HepG2 (cell line): ENCODE measurements around the gene ANKS3. TPM values are rescaled to one million over a fixed set of nuclear protein-coding genes. Genes with fewer than 3 reads are reported as not detected.
A peak's percentile ranks its signal among the peaks of the same experiment; 100 is the strongest.

Experiments used
- ATF2 ChIP-seq: sonication (generic); formaldehyde crosslinking; IDR thresholded peaks from 2 replicates; pipeline ENCODE4 v1.4.0; 2020; ENCODE audit warnings: missing genetic modification reagents
- CBX5 ChIP-seq: sonication (generic); formaldehyde crosslinking; IDR thresholded peaks from 2 replicates; pipeline ENCODE4 v1.4.0; 2020; ENCODE audit warnings: missing genetic modification reagents, borderline replicate concordance
- FOSL1 ChIP-seq: sonication (generic); formaldehyde crosslinking; IDR thresholded peaks from 2 replicates; pipeline ENCODE4 v1.9.0; 2021; ENCODE audit warnings: missing genetic modification reagents, borderline replicate concordance
- GFI1 ChIP-seq: sonication (generic); formaldehyde crosslinking; IDR thresholded peaks from 2 replicates; pipeline ENCODE4 v1.5.0; 2020; ENCODE audit warnings: missing genetic modification reagents, mild to moderate bottlenecking, borderline replicate concordance
- HCFC1 ChIP-seq: fragments of 150-350 bp; IDR thresholded peaks from 2 replicates; pipeline ENCODE4 v1.6.1; 2014; ENCODE audit warnings: low read depth, low read length
- HOXA7 ChIP-seq: sonication (generic); formaldehyde crosslinking; IDR thresholded peaks from 2 replicates; pipeline ENCODE4 v1.8.1; 2022; ENCODE audit warnings: mild to moderate bottlenecking, missing genetic modification reagents, moderate library complexity
- MAFF ChIP-seq: IDR thresholded peaks from 2 replicates; pipeline ENCODE4 v1.6.1; 2011; ENCODE audit warnings: low read depth, low read length, improper control_type of control experiment
- MAX ChIP-seq: IDR thresholded peaks from 2 replicates; pipeline ENCODE4 v1.6.1; 2012; ENCODE audit warnings: inconsistent platforms
- NCOA5 ChIP-seq: sonication (generic); formaldehyde crosslinking; IDR thresholded peaks from 2 replicates; pipeline ENCODE4 v1.4.0; 2020; ENCODE audit warnings: missing genetic modification reagents
- PCBP1 ChIP-seq: fragments of 200-400 bp; formaldehyde crosslinking; IDR thresholded peaks from 2 replicates; pipeline ENCODE4 v1.6.1; 2017; ENCODE audit warnings: mild to moderate bottlenecking, low read depth, low read length, borderline replicate concordance
- POGZ ChIP-seq: sonication (generic); formaldehyde crosslinking; IDR thresholded peaks from 2 replicates; pipeline ENCODE4 v1.4.0; 2020; ENCODE audit warnings: mild to moderate bottlenecking, missing genetic modification reagents
- POLR2A ChIP-seq, 2 experiments: IDR thresholded peaks; 2 replicates each; pipeline ENCODE4 v1.6.1; 2011; ENCODE audit warnings: low read depth in 2 of 2, low read length in 2 of 2, mild to moderate bottlenecking in 1 of 2, moderate library complexity in 1 of 2; ENCODE audit not compliant: insufficient read depth in 1 of 2
- RFX3 ChIP-seq: IDR thresholded peaks from 2 replicates; pipeline ENCODE4 v1.6.1; 2016; ENCODE audit warnings: missing biosample characterization, missing genetic modification reagents
- SALL2 ChIP-seq: sonication (generic); formaldehyde crosslinking; IDR thresholded peaks from 2 replicates; pipeline ENCODE4 v1.8.1; 2023; ENCODE audit warnings: mild to moderate bottlenecking, missing genetic modification reagents, inconsistent platforms
- SIX4 ChIP-seq: sonication (generic); formaldehyde crosslinking; IDR thresholded peaks from 2 replicates; pipeline ENCODE4 v1.4.0; 2020; ENCODE audit warnings: missing genetic modification reagents
- TFAP4 ChIP-seq: sonication (generic); IDR thresholded peaks from 2 replicates; pipeline ENCODE4 v1.6.1; 2016; ENCODE audit warnings: low read depth, borderline replicate concordance
- YY1 ChIP-seq: IDR thresholded peaks from 2 replicates; pipeline ENCODE4 v1.6.1; 2011; ENCODE audit warnings: low read length, low read depth, moderate library complexity, mild to moderate bottlenecking; ENCODE audit not compliant: insufficient read depth, insufficient replicate concordance
- ZBTB21 ChIP-seq: sonication (generic); formaldehyde crosslinking; IDR thresholded peaks from 2 replicates; pipeline ENCODE4 v1.4.0; 2020; ENCODE audit warnings: missing genetic modification reagents
- ZFP62 ChIP-seq: sonication (generic); formaldehyde crosslinking; IDR thresholded peaks from 2 replicates; pipeline ENCODE4 v1.4.0; 2020; ENCODE audit warnings: missing genetic modification reagents
- ZGPAT ChIP-seq: IDR thresholded peaks from 2 replicates; pipeline ENCODE4 v1.6.1; 2016; ENCODE audit warnings: mild to moderate bottlenecking
- ZNF256 ChIP-seq: sonication (generic); formaldehyde crosslinking; conservative IDR thresholded peaks from 2 replicates; pipeline ENCODE4 v1.4.0; 2020; ENCODE audit warnings: missing genetic modification reagents
- ZNF264 ChIP-seq: sonication (generic); formaldehyde crosslinking; IDR thresholded peaks from 2 replicates; pipeline ENCODE4 v1.4.0; 2020; ENCODE audit warnings: missing genetic modification reagents
- ZNF333 ChIP-seq: sonication (generic); formaldehyde crosslinking; IDR thresholded peaks from 2 replicates; pipeline ENCODE4 v1.4.0; 2020; ENCODE audit warnings: mild to moderate bottlenecking, missing genetic modification reagents, borderline replicate concordance
- ZNF350 ChIP-seq: sonication (generic); formaldehyde crosslinking; IDR thresholded peaks from 2 replicates; pipeline ENCODE4 v1.4.0; 2020; ENCODE audit warnings: mild to moderate bottlenecking, low read depth, missing genetic modification reagents, borderline replicate concordance
- ZNF547 ChIP-seq: sonication (generic); formaldehyde crosslinking; IDR thresholded peaks from 2 replicates; pipeline ENCODE4 v1.5.1; 2020; ENCODE audit warnings: mild to moderate bottlenecking, missing genetic modification reagents
- ZNF563 ChIP-seq: sonication (generic); formaldehyde crosslinking; IDR thresholded peaks from 2 replicates; pipeline ENCODE4 v1.8.0; 2022; ENCODE audit warnings: mild to moderate bottlenecking, moderate library complexity, missing genetic modification reagents
- ZNF672 ChIP-seq: sonication (generic); formaldehyde crosslinking; IDR thresholded peaks from 2 replicates; pipeline ENCODE4 v1.8.1; 2022; ENCODE audit warnings: missing genetic modification reagents
- ZNF768 ChIP-seq: sonication (generic); formaldehyde crosslinking; IDR thresholded peaks from 2 replicates; pipeline ENCODE4 v1.4.0; 2020; ENCODE audit warnings: missing genetic modification reagents
- ZSCAN29 ChIP-seq: sonication (generic); formaldehyde crosslinking; conservative IDR thresholded peaks from 2 replicates; pipeline ENCODE4 v1.4.0; 2020; ENCODE audit warnings: mild to moderate bottlenecking, missing genetic modification reagents
- polyA plus RNA-seq, 8 experiments: library from polyadenylated mRNA; depleted of rRNA in 3 of 8; stranded (reverse) in 7 of 8; unstranded in 1 of 8; fragments of >200 nt; fragmentation: Illumina TruSeq in 4 of 8; extraction: Trizol in 4 of 8; gene quantifications; 2 replicates each; pipeline versions ENCODE4 v1.2.1 to v1.2.3, GENCODE V29; 2011 to 2016; ENCODE audit warnings: low read depth in 4 of 8, missing spikeins in 1 of 8, mixed read lengths in 1 of 8; ENCODE audit not compliant: insufficient read depth in 1 of 8
- total RNA-seq, 5 experiments: library from RNA; depleted of rRNA; stranded (reverse); fragments of >200 nt; fragmentation: Illumina TruSeq; extraction: Trizol; gene quantifications; 2 replicates each; pipeline ENCODE4 v1.2.3, GENCODE V29; 2016; ENCODE audit warnings: low read depth in 1 of 5

The ANKS3 gene
- total and polyA plus RNA-seq, 2 of the 13 experiments (the other 11 are each of a cell fraction or from before 2014, with no cell fraction given), result 11.4 to 15.9 TPM

GRCh38 chr16:4768549-4769305 lies 34.7 kb upstream of the ANKS3 start (continued):
- TF ChIP-seq SIX4 (CRISPR knock-in tag) (no peak), ZSCAN29 (CRISPR knock-in tag) (0 out of 2 replicates have a peak, but pooled peaks have one; percentile 57), ZNF547 (CRISPR knock-in tag) (no peak), HOXA7 (no peak), ZFP62 (no peak), SALL2 (CRISPR knock-in tag) (peak; percentile 36; the same call in 1 of the 2 replicates), ZNF672 (CRISPR knock-in tag) (no peak), ZNF264 (peak; percentile 56; the same call in 1 of the 2 replicates), YY1 (peak; percentile 56), ZNF256 (CRISPR knock-in tag) (0 out of 2 replicates have a peak, but pooled peaks have one; percentile 57), TFAP4 (peak; percentile 42; the same call in 1 of the 2 replicates), POGZ (CRISPR knock-in tag) (peak; percentile 60), POLR2A (IDR thresholded peaks at IDR 0.05; ENCODE audit: insufficient read depth in 1 of 2, low read depth in 2 of 2, low read length in 2 of 2) (peak; percentile 71 to 90), HCFC1 (peak; percentile 87), NCOA5 (CRISPR knock-in tag) (no peak), FOSL1 (CRISPR knock-in tag) (no peak), PCBP1 (peak; percentile 85; the same call in 1 of the 2 replicates), ZNF333 (CRISPR knock-in tag) (no peak), GFI1 (CRISPR knock-in tag) (no peak), MAFF (no peak), MAX (peak; percentile 13; the same call in 1 of the 2 replicates), ZNF768 (CRISPR knock-in tag) (no peak), ZNF563 (CRISPR knock-in tag) (0 out of 2 replicates have a peak, but pooled peaks have one; percentile 38), ZNF350 (CRISPR knock-in tag) (no peak; the same call in 1 of the 2 replicates), ATF2 (CRISPR knock-in tag) (peak; percentile 33; the same call in 1 of the 2 replicates), ZBTB21 (CRISPR knock-in tag) (no peak), ZGPAT (CRISPR knock-in tag) (peak; percentile 81), RFX3 (CRISPR knock-in tag) (no peak), CBX5 (CRISPR knock-in tag) (0 out of 2 replicates have a peak, but pooled peaks have one; percentile 43)
